Vagina (tissue), 2 donors: ENCODE data around the gene SH3BGRL2.

Experiments
- CTCF ChIP-seq, 3 experiments: fragments of 450-650 bp in 2 of 3; fragments of 200-600 bp in 1 of 3; sonication (generic) in 1 of 3; IDR thresholded peaks; one replicate each; pipeline ENCODE4 v1.5.1; 2017 to 2019; ENCODE audit warnings: antibody characterized with exemption in 3 of 3, mild to moderate bottlenecking in 2 of 3, moderate library complexity in 2 of 3
- POLR2A ChIP-seq, 2 donors: fragments of 450-650 bp; IDR thresholded peaks; one replicate each; pipeline ENCODE4 v1.6.1; 2017; ENCODE audit warnings: antibody characterized with exemption in 2 of 2, mild to moderate bottlenecking in 2 of 2, moderate library complexity in 2 of 2

GRCh38 chr6:79621579-79621978 is 9.6 kb upstream of the SH3BGRL2 start:
- TF ChIP-seq CTCF (IDR thresholded peaks at IDR 0.05) (no peak), POLR2A (IDR thresholded peaks at IDR 0.05) (no peak)
